Measurements from ENCODE around the gene RERE. TPM values are rescaled to one million over a fixed set of nuclear protein-coding genes. Genes with fewer than 3 reads are reported as not detected.

RERE gene
- total RNA-seq, 1 experiment from 2014 or later: 73.4 TPM

DNA sequence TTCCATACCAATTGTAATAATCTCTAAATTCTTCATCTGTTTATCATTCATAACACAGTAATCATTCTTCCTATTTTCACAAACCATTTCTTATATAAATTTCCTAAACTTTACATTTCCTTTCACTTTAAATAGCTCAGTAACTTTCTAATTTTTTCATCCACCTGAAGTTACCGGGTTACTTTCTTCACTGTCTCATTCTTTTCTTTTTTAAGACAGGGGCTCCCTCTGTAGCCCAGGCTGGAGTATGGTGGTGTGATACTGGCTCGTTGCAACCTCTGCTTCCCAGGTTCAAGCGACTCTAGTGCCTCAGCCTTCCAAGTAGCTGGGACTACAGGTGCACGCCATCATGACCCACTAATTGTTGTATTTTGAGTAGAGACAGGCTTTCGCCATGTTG lies 41.3 kb downstream of the RERE start:
- Histone ChIP-seq H3K4me2 (no peak overlapping the region), H4K20me1 (ENCODE audit: insufficient read depth) (no peaks in the 10 kb centered on the region; the same call in 1 of the 2 replicates), H3K4me1 (replicated peaks; ENCODE audit: insufficient read depth) (no peaks in the 10 kb centered on the region), H3K9me2 (ENCODE audit: insufficient read depth) (no peaks in the 10 kb centered on the region), H3K4me3 (no peak overlapping the region), H3F3A (ENCODE audit: insufficient read depth, low read depth) (no peaks in the 10 kb centered on the region), H3K79me2 (ENCODE audit: low read depth) (no peaks in the 10 kb centered on the region), H3K27me3 (ENCODE audit: insufficient read depth, low read depth) (no peaks in the 10 kb centered on the region), H2AFZ (no peak overlapping the region), H3K27ac (no peak overlapping the region), H3K36me3 (ENCODE audit: low read depth) (no peaks in the 10 kb centered on the region), H3K9me3 (ENCODE audit: insufficient read depth, low read depth) (no peaks in the 10 kb centered on the region)
- no peak for TF ChIP-seq EZH2 (IDR thresholded peaks at IDR 0.05; ENCODE audit: low read depth)
- TF ChIP-seq, protein P1, sequence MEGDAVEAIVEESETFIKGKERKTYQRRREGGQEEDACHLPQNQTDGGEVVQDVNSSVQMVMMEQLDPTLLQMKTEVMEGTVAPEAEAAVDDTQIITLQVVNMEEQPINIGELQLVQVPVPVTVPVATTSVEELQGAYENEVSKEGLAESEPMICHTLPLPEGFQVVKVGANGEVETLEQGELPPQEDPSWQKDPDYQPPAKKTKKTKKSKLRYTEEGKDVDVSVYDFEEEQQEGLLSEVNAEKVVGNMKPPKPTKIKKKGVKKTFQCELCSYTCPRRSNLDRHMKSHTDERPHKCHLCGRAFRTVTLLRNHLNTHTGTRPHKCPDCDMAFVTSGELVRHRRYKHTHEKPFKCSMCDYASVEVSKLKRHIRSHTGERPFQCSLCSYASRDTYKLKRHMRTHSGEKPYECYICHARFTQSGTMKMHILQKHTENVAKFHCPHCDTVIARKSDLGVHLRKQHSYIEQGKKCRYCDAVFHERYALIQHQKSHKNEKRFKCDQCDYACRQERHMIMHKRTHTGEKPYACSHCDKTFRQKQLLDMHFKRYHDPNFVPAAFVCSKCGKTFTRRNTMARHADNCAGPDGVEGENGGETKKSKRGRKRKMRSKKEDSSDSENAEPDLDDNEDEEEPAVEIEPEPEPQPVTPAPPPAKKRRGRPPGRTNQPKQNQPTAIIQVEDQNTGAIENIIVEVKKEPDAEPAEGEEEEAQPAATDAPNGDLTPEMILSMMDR (conservative IDR thresholded peaks at IDR 0.05): no peak
- ChIA-PET CTCF (no interaction called here), POLR2A (ENCODE audit: unreplicated experiment) (no interaction called here)
- intact Hi-C loops (cut with micrococcal nuclease; ENCODE audit: unreplicated experiment): no loop called here
- BruUV-seq (replicated peaks): no TSS peak
- no peak for DNase-seq

DNA sequence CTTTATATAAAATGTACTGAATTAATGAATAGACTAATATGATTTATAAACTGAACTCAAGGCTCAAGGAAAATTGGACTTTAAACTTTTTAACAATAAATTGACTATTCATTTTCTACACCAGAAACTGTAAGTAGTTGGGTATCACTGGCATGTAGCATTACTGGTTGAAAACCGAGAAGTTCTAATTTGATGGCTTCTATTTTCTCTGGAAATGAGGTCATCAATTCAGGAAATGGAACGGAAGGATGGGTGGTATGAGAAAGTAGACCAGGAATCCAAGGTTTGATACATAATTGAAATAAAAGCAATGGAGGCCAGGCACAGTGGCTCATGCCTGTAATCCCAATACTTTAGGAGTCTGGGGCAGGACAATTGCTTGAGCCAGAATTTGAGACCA lies 50.4 kb downstream of the RERE start:
- no peaks in the 10 kb centered on the region for H3K79me2 ChIP-seq (ENCODE audit: low read depth)
- no peak overlapping the region for H3K27ac ChIP-seq
- H3K4me2 ChIP-seq: no peak overlapping the region
- H4K20me1 ChIP-seq (ENCODE audit: insufficient read depth): no peaks in the 10 kb centered on the region
- H3F3A ChIP-seq (ENCODE audit: insufficient read depth, low read depth): no peaks in the 10 kb centered on the region
- H3K9me3 ChIP-seq (ENCODE audit: insufficient read depth, low read depth): no peaks in the 10 kb centered on the region
- no peaks in the 10 kb centered on the region for H3K27me3 ChIP-seq (ENCODE audit: insufficient read depth, low read depth)
- no peak overlapping the region for H3K4me3 ChIP-seq
- BruUV-seq (replicated peaks): no TSS peak
- no peak for DNase-seq
- intact Hi-C loops (cut with micrococcal nuclease; ENCODE audit: unreplicated experiment): no loop called here
- no peaks in the 10 kb centered on the region for H3K9me2 ChIP-seq (ENCODE audit: insufficient read depth)
- no peaks in the 10 kb centered on the region for H3K36me3 ChIP-seq (ENCODE audit: low read depth)
- ChIA-PET CTCF (no interaction called here), POLR2A (ENCODE audit: unreplicated experiment) (no interaction called here)
- H3K4me1 ChIP-seq (replicated peaks; ENCODE audit: insufficient read depth): no peaks in the 10 kb centered on the region
- no peak for TF ChIP-seq EZH2 (IDR thresholded peaks at IDR 0.05; ENCODE audit: low read depth)
- TF ChIP-seq, protein P1 (conservative IDR thresholded peaks at IDR 0.05): no peak
- no peak overlapping the region for H2AFZ ChIP-seq

DNA sequence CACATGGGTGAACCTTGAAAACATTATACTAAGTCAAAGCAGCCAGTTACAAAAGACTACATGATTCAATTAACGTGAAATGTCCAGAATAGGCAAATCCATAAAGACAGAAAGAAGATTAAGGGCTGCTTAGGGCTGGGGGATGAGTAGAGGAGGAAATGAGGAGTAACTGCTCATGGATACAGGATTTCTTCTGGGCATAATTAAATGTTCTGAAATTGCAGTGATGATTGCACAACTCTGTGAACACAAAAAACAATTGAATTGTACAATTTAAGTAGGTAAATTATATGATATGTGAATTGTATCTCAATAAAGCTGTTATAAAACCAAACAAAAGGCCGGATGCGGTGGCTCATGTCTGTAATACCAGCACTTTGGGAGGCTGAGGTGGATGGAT lies 52.2 kb downstream of the RERE start:
- BruUV-seq (replicated peaks): no TSS peak
- no peaks in the 10 kb centered on the region for H3K4me1 ChIP-seq (replicated peaks; ENCODE audit: insufficient read depth)
- H3K9me3 ChIP-seq (ENCODE audit: insufficient read depth, low read depth): no peaks in the 10 kb centered on the region
- no peaks in the 10 kb centered on the region for H3K79me2 ChIP-seq (ENCODE audit: low read depth)
- H3K27me3 ChIP-seq (ENCODE audit: insufficient read depth, low read depth): no peaks in the 10 kb centered on the region
- no peaks in the 10 kb centered on the region for H4K20me1 ChIP-seq (ENCODE audit: insufficient read depth)
- no peak for TF ChIP-seq EZH2 (IDR thresholded peaks at IDR 0.05; ENCODE audit: low read depth)
- TF ChIP-seq, protein P1 (conservative IDR thresholded peaks at IDR 0.05): no peak
- intact Hi-C loops (cut with micrococcal nuclease; ENCODE audit: unreplicated experiment): no loop called here
- H3F3A ChIP-seq (ENCODE audit: insufficient read depth, low read depth): no peaks in the 10 kb centered on the region
- ChIA-PET CTCF (no interaction called here), POLR2A (ENCODE audit: unreplicated experiment) (no interaction called here)
- no peak overlapping the region for H3K4me2 ChIP-seq
- H3K27ac ChIP-seq: no peak overlapping the region
- no peak for DNase-seq
- no peak overlapping the region for H2AFZ ChIP-seq
- H3K36me3 ChIP-seq (ENCODE audit: low read depth): no peaks in the 10 kb centered on the region
- H3K9me2 ChIP-seq (ENCODE audit: insufficient read depth): no peaks in the 10 kb centered on the region
- no peak overlapping the region for H3K4me3 ChIP-seq

All from PC-9 (cell line).